GM12874 (cell line): ENCODE measurements around the gene CFAP65.

Source experiments
- CTCF ChIP-seq: IDR thresholded peaks from 2 replicates; pipeline ENCODE4 v1.5.1; 2011; ENCODE audit warnings: low read depth, mild to moderate bottlenecking, control low read depth, low read length, moderate library complexity; ENCODE audit not compliant: insufficient read depth

CFAP65 gene

GRCh38 chr2:219002395-219003266 is 38.7 kb downstream of the CFAP65 start:
- TF ChIP-seq CTCF, result peak; percentile 61

- no peak for TF ChIP-seq CTCF
Observed at GRCh38 chr2:219001577-219002394, 39.5 kb downstream of the CFAP65 start.

GRCh38 chr2:219001100-219001576 is 40.2 kb downstream of the CFAP65 start:
- TF ChIP-seq CTCF, result no peak

- TF ChIP-seq CTCF, result no peak
Observed at GRCh38 chr2:219000569-219000960, 40.8 kb downstream of the CFAP65 start.

GRCh38 chr2:218999881-219000568 is 41.3 kb downstream of the CFAP65 start:
- TF ChIP-seq CTCF, result no peak

GRCh38 chr2:218999021-218999880 is 42.1 kb downstream of the CFAP65 start:
- no peak for TF ChIP-seq CTCF
